Lung (tissue), 12 donors: Measurements from ENCODE around the gene LSMEM2. TPM values are rescaled to one million over a fixed set of nuclear protein-coding genes. Genes with fewer than 3 reads are reported as not detected.

Experiments used
- ATAC-seq: fragments of 200-7000 bp; cut with Tn5 transposase; one replicate; pipeline ENCODE4 v1.9.1; 2020; ENCODE audit warnings: moderate number of reproducible peaks; ENCODE audit not compliant: insufficient read depth, low FRiP score
- DNase-seq, 3 donors: peaks; one replicate each; pipeline ENCODE4 v3.0.0-alpha.2; 2013 to 2017
- H3K27ac ChIP-seq, 2 donors: one replicate each; pipeline ENCODE4 v1.5.1; 2013; ENCODE audit warnings: mild to moderate bottlenecking in 2 of 2, moderate library complexity in 2 of 2, control low read depth in 1 of 2, inconsistent platforms in 1 of 2, low read depth in 1 of 2, low read length in 1 of 2
- H3K27me3 ChIP-seq, 3 donors: one replicate each; pipeline ENCODE4 v1.5.1; 2013; ENCODE audit warnings: low read length in 2 of 3; ENCODE audit not compliant: control insufficient read depth in 3 of 3, insufficient read depth in 3 of 3
- H3K36me3 ChIP-seq, 4 donors: one replicate each; pipeline ENCODE4 v1.5.1; 2013; ENCODE audit warnings: low read length in 4 of 4, mild to moderate bottlenecking in 1 of 4, moderate library complexity in 1 of 4; ENCODE audit not compliant: control insufficient read depth in 4 of 4, insufficient read depth in 4 of 4
- H3K4me1 ChIP-seq, 5 donors: one replicate each; pipeline ENCODE4 v1.5.1; 2013; ENCODE audit warnings: low read length in 5 of 5, mild to moderate bottlenecking in 2 of 5, moderate library complexity in 1 of 5; ENCODE audit not compliant: control insufficient read depth in 5 of 5, insufficient read depth in 5 of 5
- H3K4me3 ChIP-seq: one replicate; pipeline ENCODE4 v1.5.1; 2013; ENCODE audit warnings: mild to moderate bottlenecking, control low read depth, moderate library complexity
- H3K9ac ChIP-seq, 2 donors: one replicate each; pipeline ENCODE4 v1.5.1; 2013; ENCODE audit warnings: low read length in 2 of 2, control low read depth in 1 of 2; ENCODE audit not compliant: insufficient read depth in 1 of 2
- H3K9me3 ChIP-seq, 4 donors: one replicate each; pipeline ENCODE4 v1.5.1; 2013; ENCODE audit warnings: low read length in 3 of 4, mild to moderate bottlenecking in 1 of 4, moderate library complexity in 1 of 4; ENCODE audit not compliant: control insufficient read depth in 4 of 4, insufficient read depth in 3 of 4
- CTCF ChIP-seq: IDR thresholded peaks from 2 replicates; pipeline ENCODE4 v1.5.1; 2012; ENCODE audit warnings: mild to moderate bottlenecking; ENCODE audit errors: control extremely low read depth, extremely low read depth
- WGBS, 2 donors: extraction: QIAGEN DNeasy Blood & Tissue Kit; methylation state at CpG; one replicate each; pipeline ENCODE4 v1.1.7; 2013; 5-methylcytosine and 5-hydroxymethylcytosine counted together
- polyA plus RNA-seq, 2 donors: library from polyadenylated mRNA; stranded (reverse); fragments of 200-250 nt; gene quantifications; one replicate each; pipeline ENCODE4 v1.2.1, GENCODE V29; 2013
- total RNA-seq, 2 donors: library from RNA; depleted of rRNA in 1 of 2; stranded (reverse); fragments of >200 nt in 1 of 2; gene quantifications; one replicate each; pipeline ENCODE4 v1.2.1, GENCODE V29; 2014 to 2021
- donor health status: control.
- donor health status: control.
- donor health status: Bipolar disorder and iron deficiency.
- donor health status: healthy.
- donor health status: DM: yes; HTN: yes; CAD: no.

LSMEM2 gene
- total and polyA plus RNA-seq, 4 donors = 0.10 to 0.49 (median 0.12) TPM; not detected in 1

- Histone ChIP-seq H3K9me3 (no peaks in the 10 kb centered on the region), H3K9ac (no peak overlapping the region), H3K27me3 (no peaks in the 10 kb centered on the region), H3K4me3 (no peak overlapping the region), H3K36me3 (peaks cover 0 to 19% (median 7%) of the 10 kb centered on the region in 4 donors), H3K4me1 (peaks cover 2 to 55% (median 20%) of the 10 kb centered on the region in 5 donors), H3K27ac (peak overlapping the region; percentile 78 to 94)
- DNase-seq (peak in 2 of 3 donors; percentile 36 to 66), ATAC-seq (no peak)
- 20 to 45% methylated on average over 5 of the region's 5 CpGs for WGBS, 2 donors
- TF ChIP-seq CTCF = no peak
Measured at GRCh38 chr3:50323614-50324199, 44.8 kb downstream of the LSMEM2 start.

GRCh38 chr3:50324351-50325112, 45.6 kb downstream of the LSMEM2 start:
- TF ChIP-seq CTCF = peak; percentile 69
- Histone ChIP-seq H3K4me3 (no peak overlapping the region), H3K27me3 (no peaks in the 10 kb centered on the region), H3K4me1 (peaks cover 2 to 47% (median 17%) of the 10 kb centered on the region in 5 donors), H3K9ac (no peak overlapping the region), H3K36me3 (peaks cover under 1 to 15% (median 6%) of the 10 kb centered on the region in 4 donors), H3K27ac (peak overlapping the region; percentile 64 to 94), H3K9me3 (no peaks in the 10 kb centered on the region)
- DNase-seq (peak; percentile 63 to 73 (median 72)), ATAC-seq (no peak)
- 42 to 56% methylated on average over 4 of the region's 4 CpGs for WGBS, 2 donors

- Histone ChIP-seq H3K9ac (no peak overlapping the region), H3K9me3 (no peaks in the 10 kb centered on the region), H3K36me3 (peaks cover 6 to 21% (median 11%) of the 10 kb centered on the region in 4 donors), H3K27ac (no peak overlapping the region), H3K4me3 (no peak overlapping the region), H3K27me3 (no peaks in the 10 kb centered on the region), H3K4me1 (peaks cover 2 to 41% (median 13%) of the 10 kb centered on the region in 5 donors)
- WGBS, 2 donors = 81 to 95% methylated on average over 2 of the region's 2 CpGs
- DNase-seq (no peak), ATAC-seq (no peak)
- TF ChIP-seq CTCF = no peak
Measured at GRCh38 chr3:50325113-50325480, 46.2 kb downstream of the LSMEM2 start.
